ENCODE results near the gene SLC6A16.
A peak's percentile ranks its signal among the peaks of the same experiment; 100 is the strongest.
"Not testable (repeated sequence)": the region's sequence is repeated elsewhere in the genome, so short reads cannot be mapped to it uniquely, and the experiment has no call there.

SLC6A16 gene

GRCh38 chr19:49309087-49309486 lies 15.9 kb downstream of the SLC6A16 start:
- DNase-seq (ENCODE audit: low read depth) = no peak
- no peak for TF ChIP-seq CTCF (IDR thresholded peaks at IDR 0.05; ENCODE audit: control insufficient read depth, insufficient read depth, low read depth, low read length, missing control alignments)
- H3K4me3 ChIP-seq (ENCODE audit: control insufficient read depth, low read depth, low read length) = no peak overlapping the region

- not testable (repeated sequence) for H3K4me3 ChIP-seq (ENCODE audit: control insufficient read depth, low read depth, low read length); DNase-seq (ENCODE audit: low read depth)
Measured at GRCh38 chr19:49306734-49307133, 18.3 kb downstream of the SLC6A16 start.

- no peak for TF ChIP-seq CTCF (IDR thresholded peaks at IDR 0.05; ENCODE audit: control insufficient read depth, insufficient read depth, low read depth, low read length, missing control alignments)
- no peak overlapping the region for H3K4me3 ChIP-seq (ENCODE audit: control insufficient read depth, low read depth, low read length)
- DNase-seq (ENCODE audit: low read depth) = no peak
Measured at GRCh38 chr19:49301866-49302252, 23.1 kb downstream of the SLC6A16 start.

DNA sequence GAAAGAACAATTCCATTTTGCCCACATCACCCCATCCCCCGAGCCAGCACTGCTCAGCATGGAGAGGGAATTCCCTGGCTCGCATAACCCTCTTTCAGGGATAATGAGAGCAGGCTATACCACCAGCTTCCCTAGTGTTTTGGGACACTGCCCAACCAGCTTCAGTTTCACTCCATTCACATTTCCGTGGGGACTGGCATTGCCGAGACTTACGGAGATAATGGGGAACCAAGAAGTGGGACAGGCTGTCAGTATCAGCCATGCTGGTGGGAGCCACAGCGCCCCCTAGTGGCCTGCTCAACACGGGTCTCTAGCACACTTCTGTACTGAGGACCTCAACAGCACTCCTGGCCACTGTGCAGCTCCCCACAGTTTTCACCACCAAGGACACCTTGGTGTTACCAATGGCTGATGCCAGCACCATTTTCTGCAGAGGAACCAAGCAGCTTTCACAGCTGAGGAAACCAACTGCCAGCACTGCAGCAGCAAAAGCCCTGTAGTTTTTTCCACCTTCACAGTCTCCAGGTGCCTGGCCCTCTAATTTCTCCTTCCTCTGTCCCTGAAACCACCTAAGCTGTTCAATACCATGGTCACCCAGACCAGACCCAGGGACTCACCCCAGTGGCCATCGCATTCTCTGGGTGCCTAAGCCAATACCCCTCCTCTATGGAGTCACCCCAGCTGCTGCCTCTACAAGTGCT lies 23.7 kb downstream of the SLC6A16 start:
- peak; percentile 94 for TF ChIP-seq CTCF (IDR thresholded peaks at IDR 0.05; ENCODE audit: control insufficient read depth, insufficient read depth, low read depth, low read length, missing control alignments)
- peak; percentile 8 for DNase-seq (ENCODE audit: low read depth)
- H3K4me3 ChIP-seq (ENCODE audit: control insufficient read depth, low read depth, low read length) = no peak overlapping the region

GRCh38 chr19:49298653-49299052 lies 26.3 kb downstream of the SLC6A16 start:
- not testable (repeated sequence) for H3K4me3 ChIP-seq (ENCODE audit: control insufficient read depth, low read depth, low read length); DNase-seq (ENCODE audit: low read depth)

- TF ChIP-seq CTCF (IDR thresholded peaks at IDR 0.05; ENCODE audit: control insufficient read depth, insufficient read depth, low read depth, low read length, missing control alignments) = no peak
- no peak for DNase-seq (ENCODE audit: low read depth)
- no peak overlapping the region for H3K4me3 ChIP-seq (ENCODE audit: control insufficient read depth, low read depth, low read length)
Measured at GRCh38 chr19:49297403-49297802, 27.6 kb downstream of the SLC6A16 start.

- TF ChIP-seq CTCF (IDR thresholded peaks at IDR 0.05; ENCODE audit: control insufficient read depth, insufficient read depth, low read depth, low read length, missing control alignments) = no peak
- no peak overlapping the region for H3K4me3 ChIP-seq (ENCODE audit: control insufficient read depth, low read depth, low read length)
- no peak for DNase-seq (ENCODE audit: low read depth)
Measured at GRCh38 chr19:49295208-49295880, 29.6 kb downstream of the SLC6A16 start.

Data from AG09309 (cell line).